K562 (cell line): ENCODE data around the gene CENPC. TPM values are rescaled to one million over a fixed set of nuclear protein-coding genes. Genes with fewer than 3 reads are reported as not detected.
A peak's percentile ranks its signal among the peaks of the same experiment; 100 is the strongest.
"Not testable (repeated sequence)": the region's sequence is repeated elsewhere in the genome, so short reads cannot be mapped to it uniquely, and the experiment has no call there.

ENCODE experiments used
- ATAC-seq: fragments of 200-7000 bp; cut with Tn5 transposase; 3 replicates; pipeline ENCODE4 v1.9.1; 2020; ENCODE audit warnings: moderate library complexity
- BruUV-seq: library from RNA; stranded (reverse); fragments of 400-500 nt; replicated peaks from 2 replicates; lab custom pipeline; 2021; lab: Mats Ljungman, UMichigan
- CTCF ChIA-PET: fragments of 300-600 bp; formaldehyde crosslinking; extraction: SDS; loops from one replicate; lab custom pipeline; 2021; ENCODE audit warnings: low intra/inter-chr PET ratio; lab: Yijun Ruan, JAX
- POLR2A ChIA-PET: fragments of 300-600, 350-650 bp; sonication (Branson Sonifier 250); formaldehyde crosslinking; extraction: SDS; loops from one replicate; lab custom pipeline; 2021; ENCODE audit warnings: antibody characterized with exemption, inconsistent platforms; lab: Yijun Ruan, JAX
- DNase-seq, 4 experiments: peaks; one replicate each; pipeline versions ENCODE4 v3.0.0 to v3.0.0-alpha.2; 2011 to 2018; ENCODE audit warnings: low spot score in 3 of 4, mixed read lengths in 3 of 4; ENCODE audit errors: extremely low read depth in 1 of 4
- FAIRE-seq: peaks from 2 replicates; lab custom pipeline; 2011; peaks lifted over from hg19 to GRCh38; lab: Jason Lieb, UNC
- H2AFZ ChIP-seq: 2 replicates; pipeline ENCODE4 v1.6.0; 2011; ENCODE audit warnings: low read depth, low read length, control low read depth, inconsistent platforms
- H3K27ac ChIP-seq: fragments of 200-600 bp; 3 replicates; pipeline ENCODE4 v1.8.0; 2011; ENCODE audit warnings: low read depth, mild to moderate bottlenecking, control low read depth, inconsistent platforms, low read length, moderate library complexity, mixed read lengths; ENCODE audit errors: extremely low read depth
- H3K27me3 ChIP-seq, 2 experiments: fragments of 300-600 bp in 1 of 2; 2 replicates in 1 of 2; 3 replicates in 1 of 2; pipeline versions ENCODE4 v1.6.0 to v1.8.0; 2011; ENCODE audit warnings: inconsistent platforms in 2 of 2, low read length in 2 of 2, mild to moderate bottlenecking in 1 of 2, mixed read lengths in 1 of 2, moderate library complexity in 1 of 2; ENCODE audit not compliant: control insufficient read depth in 2 of 2, insufficient read depth in 2 of 2
- H3K36me3 ChIP-seq: fragments of 300-600 bp; 3 replicates; pipeline ENCODE4 v1.8.0; 2011; ENCODE audit warnings: mild to moderate bottlenecking, low read length, inconsistent platforms; ENCODE audit not compliant: control insufficient read depth, insufficient read depth
- H3K4me1 ChIP-seq, 2 experiments: fragments of 200-600 bp in 1 of 2; replicated peaks in 1 of 2; 2 replicates in 1 of 2; 3 replicates in 1 of 2; pipeline versions ENCODE4 v1.5.1 to v1.8.0; 2011; ENCODE audit warnings: inconsistent platforms in 2 of 2, low read length in 2 of 2, mild to moderate bottlenecking in 1 of 2, mixed read lengths in 1 of 2, moderate library complexity in 1 of 2; ENCODE audit not compliant: control insufficient read depth in 2 of 2, insufficient read depth in 2 of 2
- H3K4me2 ChIP-seq: 2 replicates; pipeline ENCODE4 v1.6.1; 2011; ENCODE audit warnings: low read length, control low read depth, inconsistent platforms, mixed read lengths; ENCODE audit not compliant: insufficient read depth
- H3K4me3 ChIP-seq: fragments of 200-600 bp; sonication (generic), shearing (Covaris generic); 2 replicates; pipeline ENCODE4 v1.5.1; 2016; ENCODE audit warnings: control low read depth, inconsistent platforms
- H3K79me2 ChIP-seq: fragments of 200-600 bp; 3 replicates; pipeline ENCODE4 v1.8.0; 2011; ENCODE audit warnings: low read length, inconsistent platforms; ENCODE audit not compliant: control insufficient read depth, insufficient read depth
- H3K9ac ChIP-seq, 2 experiments: 2 replicates each; pipeline versions ENCODE4 v1.6.0 to v1.6.1; 2011; ENCODE audit warnings: low read depth in 2 of 2, low read length in 2 of 2, control low read depth in 1 of 2, inconsistent platforms in 1 of 2, mild to moderate bottlenecking in 1 of 2, mixed read lengths in 1 of 2; ENCODE audit not compliant: insufficient read depth in 1 of 2
- H3K9me1 ChIP-seq: one replicate; pipeline ENCODE4 v1.6.0; 2011; ENCODE audit warnings: inconsistent platforms, mild to moderate bottlenecking, low read length, moderate library complexity; ENCODE audit not compliant: control insufficient read depth, insufficient read depth
- H3K9me3 ChIP-seq: replicated peaks from 2 replicates; pipeline ENCODE4 v1.5.1; 2011; ENCODE audit warnings: low read depth, low read length, inconsistent platforms; ENCODE audit not compliant: control insufficient read depth, insufficient read depth
- H4K20me1 ChIP-seq: replicated peaks from 2 replicates; pipeline ENCODE4 v1.6.1; 2011; ENCODE audit warnings: low read length, inconsistent platforms, mixed read lengths; ENCODE audit not compliant: control insufficient read depth, insufficient read depth
- ESRRA ChIP-seq: fragments of 450-650 bp; IDR thresholded peaks from 2 replicates; pipeline ENCODE4 v1.6.1; 2014; ENCODE audit warnings: low read depth, mild to moderate bottlenecking, moderate library complexity, borderline replicate concordance
- NKRF ChIP-seq: fragments of 450-650 bp; IDR thresholded peaks from 2 replicates; pipeline ENCODE4 v1.6.1; 2016; ENCODE audit warnings: borderline replicate concordance
- SRF ChIP-seq, 2 experiments: fragments of 250-450, 450-650 bp in 1 of 2; sonication (Bioruptor Pico) in 1 of 2; sonication (generic) in 1 of 2; formaldehyde crosslinking; IDR thresholded peaks; 2 replicates each; pipeline versions ENCODE4 v1.5.0 to v1.5.1; 2020 to 2022; ENCODE audit warnings: mild to moderate bottlenecking in 1 of 2, missing genetic modification reagents in 1 of 2
- SRSF9 ChIP-seq: fragments of 200-400 bp; formaldehyde crosslinking; IDR thresholded peaks from 2 replicates; pipeline ENCODE4 v1.6.1; 2017; ENCODE audit warnings: low read depth, low read length, borderline replicate concordance
- ZNF696 ChIP-seq: fragments of 250-450 bp; sonication (Bioruptor Pico); conservative IDR thresholded peaks from 2 replicates; pipeline ENCODE4 v1.4.0; 2020; ENCODE audit warnings: mild to moderate bottlenecking, moderate library complexity
- WGBS: fragments of 100-300 bp; shearing (Covaris generic); methylation state at CpG from one replicate; pipeline ENCODE4 v1.1.6; 2016; ENCODE audit warnings: low coverage, mixed read lengths; ENCODE audit not compliant: insufficient coverage; ENCODE audit errors: missing lambda C conversion rate; 5-methylcytosine and 5-hydroxymethylcytosine counted together
- in situ Hi-C: fragments of 300-500 bp; cut with MboI; formaldehyde crosslinking; loops from 4 replicates; pipeline ENCODE4 v1.15.0; 2018; ENCODE audit warnings: inconsistent platforms, mixed read lengths
- intact Hi-C: fragments of 100-400 bp; cut with micrococcal nuclease; formaldehyde crosslinking; loops from 2 replicates; pipeline ENCODE4 v1.14.2; 2022
- polyA plus RNA-seq, 8 experiments: library from polyadenylated mRNA; depleted of rRNA in 4 of 8; stranded (reverse) in 5 of 8; unstranded in 3 of 8; fragments of >200 nt; fragmentation: Nextera tagmentation in 2 of 8; fragmentation: Illumina TruSeq in 1 of 8; extraction: Ambion mirVana in 2 of 8; extraction: Trizol in 1 of 8; gene quantifications; 2 replicates each; pipeline versions ENCODE4 v1.2.1 to v1.2.3, GENCODE V29; 2011 to 2014; ENCODE audit warnings: inconsistent platforms in 1 of 8, missing spikeins in 1 of 8
- total RNA-seq, 7 experiments: library from RNA; depleted of rRNA in 6 of 7; stranded (reverse); fragments of >200 nt in 6 of 7; fragmentation: Illumina TruSeq in 2 of 7; extraction: Trizol in 2 of 7; gene quantifications; 2 replicates each; pipeline versions ENCODE4 v1.2.1 to v1.2.3, GENCODE V29; 2011 to 2021; ENCODE audit warnings: low replicate concordance in 1 of 7

Gene CENPC
- total and polyA plus RNA-seq, 9 of the 15 experiments (the other 6 are each of a cell fraction or from before 2014, with no cell fraction given): 18.1 to 48.5 (median 30.8) TPM

- no peak for TF ChIP-seq SRSF9
- peak; percentile 28; the same call in 1 of the 2 replicates for TF ChIP-seq ESRRA
- TF ChIP-seq NKRF: no peak
- no peak for TF ChIP-seq ZNF696 (CRISPR knock-in tag)
- TF ChIP-seq SRF (CRISPR knock-in tag; IDR thresholded peaks at IDR 0.05): peak in 1 of 2 experiments; percentile 92; a peak in 2 of 4 replicates
Measured at GRCh38 chr4:67456577-67457196, 88.6 kb downstream of the CENPC start (continued).

- FAIRE-seq, BruUV-seq, H3K9me3 ChIP-seq, ATAC-seq, H3K4me1 ChIP-seq, H2AFZ ChIP-seq, H3K4me3 ChIP-seq, H3K9ac ChIP-seq, H3K27ac ChIP-seq, H3K27me3 ChIP-seq, in situ Hi-C loops, H3K4me2 ChIP-seq, H3K9me1 ChIP-seq, CTCF ChIA-PET, H3K79me2 ChIP-seq, H4K20me1 ChIP-seq, DNase-seq, intact Hi-C loops: not testable (repeated sequence)
- POLR2A ChIA-PET: interaction anchor here (1.2 kb wide), 1 partner anchor 11 kb away, joined by 3 read pairs; no protein-coding TSS in a partner anchor
- peaks cover 24% of the 10 kb centered on the region; the same call in 2 of the 3 replicates for H3K36me3 ChIP-seq
- 51% methylated on average over 2 of the region's 2 CpGs for WGBS
Measured at GRCh38 chr4:67452846-67453205, 92.5 kb downstream of the CENPC start.
